ENCODE data around the gene AKAP13. TPM values are rescaled to one million over a fixed set of nuclear protein-coding genes. Genes with fewer than 3 reads are reported as not detected.

AKAP13 gene
- total RNA-seq, 2 experiments from 2014 or later = 104 to 106 TPM

DNA sequence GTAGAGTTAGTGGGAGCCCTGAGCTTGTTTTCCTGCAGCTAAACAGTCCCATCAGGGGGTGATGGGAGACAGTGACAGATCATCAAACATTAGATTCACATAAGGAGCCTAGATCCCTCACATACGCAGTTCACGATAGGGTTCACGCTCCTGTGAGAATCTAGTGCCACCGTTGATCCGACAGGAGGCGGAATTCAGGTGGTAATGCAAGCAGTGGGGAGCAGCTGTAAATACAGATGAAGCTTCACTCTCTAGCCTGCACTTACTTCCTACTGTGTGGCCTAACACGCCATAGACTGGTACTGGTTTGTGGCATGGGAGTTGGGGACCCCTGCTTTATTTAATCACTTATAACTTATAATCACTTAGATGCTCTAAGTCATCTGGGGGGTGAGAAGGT, 179.1 kb downstream of the AKAP13 start:
- ChIA-PET CTCF (interaction anchor here (1.3 to 2.3 kb wide), 3 partner anchors 17 to 24 kb away, joined by 3 to 5 read pairs (median 3); no protein-coding TSS in a partner anchor), POLR2A (interaction anchor here (0.6 to 2.1 kb wide), 2 partner anchors 23 to 228 kb away, joined by 4 to 19 read pairs; no protein-coding TSS in a partner anchor)

- ChIA-PET CTCF (interaction anchor here (0.7 kb wide), 1 partner anchor 162 kb away, joined by 4 read pairs; no protein-coding TSS in a partner anchor), POLR2A (no interaction called here)
Observed at GRCh38 chr15:85562824-85563223, 182.4 kb downstream of the AKAP13 start.

- ChIA-PET CTCF (no interaction called here), POLR2A (no interaction called here)
Observed at GRCh38 chr15:85563328-85563727, 182.9 kb downstream of the AKAP13 start.

DNA sequence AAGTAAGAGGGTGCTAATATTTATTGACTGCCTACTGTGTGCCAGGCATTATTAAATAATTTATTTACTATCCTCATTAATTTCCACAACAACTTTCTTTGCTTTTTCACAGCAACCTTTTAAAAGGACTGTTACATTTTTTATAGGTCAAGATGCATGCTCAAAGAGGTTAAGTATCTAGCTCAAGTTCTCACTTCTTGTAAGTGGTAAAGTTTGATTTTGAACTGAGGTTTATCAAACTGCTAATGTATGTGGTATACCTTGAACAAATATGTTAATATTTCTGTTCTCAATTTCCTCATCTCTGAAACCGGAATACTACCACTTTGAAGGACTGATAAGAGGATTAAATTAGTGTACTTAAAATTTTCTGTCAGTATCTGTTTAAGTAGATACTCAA, 183.3 kb downstream of the AKAP13 start:
- ChIA-PET POLR2A (no interaction called here), CTCF (no interaction called here)

DNA sequence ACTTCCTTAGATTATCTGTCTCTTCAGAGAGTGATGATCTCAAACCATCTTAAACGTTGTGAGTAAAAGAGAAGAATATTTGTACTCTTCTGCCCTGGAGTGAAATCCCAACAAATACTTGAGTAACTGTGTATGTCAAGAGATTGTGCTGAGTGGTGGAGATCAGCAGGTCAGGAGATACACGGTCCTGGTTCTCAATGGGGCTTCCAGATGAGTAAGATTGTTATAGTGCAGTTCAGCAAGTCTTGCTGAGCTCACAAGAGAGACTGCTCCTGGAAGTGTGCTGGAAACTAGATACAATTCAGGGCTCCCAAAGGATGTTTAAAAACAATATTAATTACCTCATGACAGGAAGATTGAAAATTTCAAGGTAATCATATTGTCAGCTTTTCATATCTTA, 184.3 kb downstream of the AKAP13 start:
- ChIA-PET POLR2A (no interaction called here), CTCF (no interaction called here)

DNA sequence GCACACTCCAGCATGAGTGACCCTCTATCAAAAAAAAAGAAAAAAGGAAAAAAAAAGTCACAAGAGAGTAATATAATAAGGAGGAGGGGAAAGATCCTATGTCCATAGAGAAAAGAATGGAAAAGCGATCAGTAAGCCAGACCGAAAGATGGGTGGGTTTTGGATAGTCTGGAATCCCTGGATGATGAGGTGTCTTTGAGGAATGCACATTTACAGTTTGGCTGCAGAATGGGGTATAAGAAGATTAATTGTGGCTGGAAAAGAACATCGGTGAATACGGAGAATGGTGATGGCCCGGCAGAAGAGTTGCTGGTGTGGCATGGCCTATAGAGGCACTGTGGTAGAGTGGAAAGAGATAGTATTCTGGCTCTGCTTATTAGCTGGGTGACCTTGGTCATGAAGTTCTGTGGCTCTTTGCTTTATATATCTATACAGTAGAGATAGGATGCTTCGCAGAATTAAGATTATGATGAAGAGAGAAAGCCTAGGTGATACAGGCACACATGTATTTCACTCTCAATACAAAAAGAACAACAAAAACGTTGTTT, 187.9 kb downstream of the AKAP13 start:
- CTCF ChIA-PET = interaction anchor here (0.7 to 1.3 kb wide), 2 partner anchors 25 to 61 kb away, joined by 3 read pairs; no protein-coding TSS in a partner anchor
- POLR2A ChIA-PET = interaction anchor here (0.6 kb wide), 1 partner anchor 119 kb away, joined by 4 read pairs; no protein-coding TSS in a partner anchor

- POLR2A ChIA-PET = interaction anchor here (0.6 kb wide), 1 partner anchor 9 kb away, joined by 4 read pairs; no protein-coding TSS in a partner anchor
- CTCF ChIA-PET = no interaction called here
Observed at GRCh38 chr15:85570336-85570735, 189.9 kb downstream of the AKAP13 start.

DNA sequence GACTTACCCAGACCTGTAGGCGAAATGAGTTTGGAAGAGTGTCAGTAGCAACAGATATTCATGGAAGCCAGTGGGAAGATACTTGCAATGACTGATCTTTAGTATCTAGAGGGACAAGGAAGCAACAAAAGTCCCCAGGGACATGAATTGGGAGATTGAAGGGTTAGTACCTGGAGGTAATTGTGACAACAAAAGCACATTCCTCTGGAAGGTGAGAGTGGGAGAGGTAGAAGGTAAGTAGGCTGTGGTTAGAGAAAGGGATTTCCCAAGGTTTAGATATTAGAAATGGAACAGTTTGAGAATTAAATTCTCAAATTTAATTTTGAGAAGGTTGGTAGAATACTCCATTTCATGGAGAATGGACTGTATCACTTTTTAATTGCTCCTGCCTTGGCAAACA, 191.4 kb downstream of the AKAP13 start:
- POLR2A ChIA-PET = no interaction called here
- CTCF ChIA-PET = no interaction called here

DNA sequence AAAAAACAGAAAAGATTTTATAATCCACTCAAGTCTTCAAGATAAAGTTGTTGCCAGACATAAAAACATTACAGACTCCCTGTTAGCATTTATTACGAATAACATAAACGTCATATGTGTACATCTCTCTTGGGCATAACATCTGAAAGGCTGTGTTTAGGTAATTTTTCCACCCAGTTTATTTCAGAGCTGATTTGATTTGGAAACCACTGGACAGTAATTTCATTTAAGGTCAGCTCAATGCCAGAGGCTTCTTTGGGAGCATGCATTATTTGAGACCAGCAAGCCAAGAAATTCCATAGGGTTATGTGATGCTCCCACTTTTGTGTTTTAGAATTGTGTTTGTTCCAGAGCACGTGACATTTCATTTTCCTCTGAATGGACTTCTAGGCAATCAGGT, 196.0 kb downstream of the AKAP13 start:
- ChIA-PET POLR2A (no interaction called here), CTCF (interaction anchor here (0.7 to 2.0 kb wide), 4 partner anchors 17 to 56 kb away, joined by 3 to 5 read pairs (median 4); no protein-coding TSS in a partner anchor)

DNA sequence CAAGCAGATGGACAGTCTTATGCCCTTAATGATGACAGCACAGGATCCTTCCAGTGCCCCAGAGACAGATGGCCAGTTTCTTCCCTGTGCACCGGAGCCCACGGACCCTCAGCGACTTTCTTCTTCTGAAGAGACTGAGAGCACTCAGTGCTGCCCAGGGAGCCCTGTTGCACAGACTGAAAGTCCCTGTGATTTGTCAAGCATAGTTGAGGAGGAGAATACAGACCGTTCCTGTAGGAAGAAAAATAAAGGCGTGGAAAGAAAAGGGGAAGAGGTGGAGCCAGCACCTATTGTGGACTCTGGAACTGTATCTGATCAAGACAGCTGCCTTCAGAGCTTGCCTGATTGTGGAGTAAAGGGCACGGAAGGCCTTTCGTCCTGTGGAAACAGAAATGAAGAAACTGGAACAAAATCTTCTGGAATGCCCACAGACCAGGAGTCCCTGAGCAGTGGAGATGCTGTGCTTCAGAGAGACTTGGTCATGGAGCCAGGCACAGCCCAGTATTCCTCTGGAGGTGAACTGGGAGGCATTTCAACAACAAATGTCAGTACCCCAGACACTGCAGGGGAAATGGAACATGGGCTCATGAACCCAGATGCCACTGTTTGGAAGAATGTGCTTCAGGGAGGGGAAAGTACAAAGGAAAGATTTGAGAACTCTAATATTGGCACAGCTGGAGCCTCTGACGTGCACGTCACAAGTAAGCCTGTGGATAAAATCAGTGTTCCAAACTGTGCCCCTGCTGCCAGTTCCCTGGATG, 198.7 kb downstream of the AKAP13 start:
- CTCF ChIA-PET = no interaction called here

GRCh38 chr15:85579957-85580694, 199.7 kb downstream of the AKAP13 start:
- ChIA-PET POLR2A (interaction anchor here (0.6 kb wide), 1 partner anchor 599 kb away, joined by 3 read pairs; no protein-coding TSS in a partner anchor), CTCF (no interaction called here)

More for the DNA sequence above, 198.7 kb downstream of the AKAP13 start:
- POLR2A ChIA-PET = no interaction called here

DNA sequence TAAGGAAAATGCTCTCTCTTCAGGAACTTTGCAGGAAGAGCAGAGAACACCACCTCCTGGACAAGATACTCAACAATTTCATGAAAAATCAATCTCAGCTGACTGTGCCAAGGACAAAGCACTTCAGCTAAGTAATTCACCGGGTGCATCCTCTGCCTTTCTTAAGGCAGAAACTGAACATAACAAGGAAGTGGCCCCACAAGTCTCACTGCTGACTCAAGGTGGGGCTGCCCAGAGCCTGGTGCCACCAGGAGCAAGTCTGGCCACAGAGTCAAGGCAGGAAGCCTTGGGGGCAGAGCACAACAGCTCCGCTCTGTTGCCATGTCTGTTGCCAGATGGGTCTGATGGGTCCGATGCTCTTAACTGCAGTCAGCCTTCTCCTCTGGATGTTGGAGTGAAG, 200.5 kb downstream of the AKAP13 start:
- CTCF ChIA-PET = no interaction called here
- POLR2A ChIA-PET = interaction anchor here (0.5 to 0.6 kb wide), 2 partner anchors 268 to 600 kb away, joined by 3 to 4 read pairs; no protein-coding TSS in a partner anchor

- POLR2A ChIA-PET = interaction anchor here (0.5 to 2.1 kb wide), 5 partner anchors 44 to 268 kb away, joined by 3 to 7 read pairs (median 4); no protein-coding TSS in a partner anchor
- CTCF ChIA-PET = interaction anchor here (0.7 to 1.7 kb wide), 3 partner anchors 128 to 168 kb away, joined by 3 read pairs; no protein-coding TSS in a partner anchor
Observed at GRCh38 chr15:85581495-85581894, 201.1 kb downstream of the AKAP13 start.

- CTCF ChIA-PET = interaction anchor here (0.7 to 1.7 kb wide), 7 partner anchors 15 to 169 kb away, joined by 3 read pairs; no protein-coding TSS in a partner anchor
- POLR2A ChIA-PET = interaction anchor here (0.6 to 2.1 kb wide), 9 partner anchors 23 to 251 kb away, joined by 3 to 19 read pairs (median 4); no protein-coding TSS in a partner anchor
Observed at GRCh38 chr15:85582131-85583079, 202.0 kb downstream of the AKAP13 start.

DNA sequence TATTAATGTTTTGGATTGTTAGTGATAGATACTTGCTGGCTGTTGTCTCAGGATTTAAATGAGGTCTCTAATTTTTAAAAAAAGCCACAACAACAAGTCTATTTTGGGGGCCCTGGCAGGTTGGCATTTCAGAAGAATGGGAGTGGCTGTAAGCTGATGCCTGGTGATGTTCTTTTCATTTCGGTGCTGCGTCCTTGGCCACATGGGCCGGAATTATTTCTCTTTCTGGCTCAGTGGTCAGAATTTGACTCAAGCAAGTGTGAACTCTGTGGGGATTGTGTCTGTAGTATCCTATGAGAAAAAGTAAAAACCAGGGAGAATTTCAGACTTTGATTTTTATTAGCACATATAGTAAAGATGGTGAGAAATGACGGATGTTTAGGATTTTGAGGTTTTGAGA, 203.0 kb downstream of the AKAP13 start:
- ChIA-PET POLR2A (interaction anchor here (0.7 to 2.1 kb wide), 3 partner anchors 40 to 126 kb away, joined by 4 to 7 read pairs (median 7); no protein-coding TSS in a partner anchor), CTCF (interaction anchor here (0.7 to 1.6 kb wide), 5 partner anchors 14 to 126 kb away, joined by 3 read pairs; no protein-coding TSS in a partner anchor)

DNA sequence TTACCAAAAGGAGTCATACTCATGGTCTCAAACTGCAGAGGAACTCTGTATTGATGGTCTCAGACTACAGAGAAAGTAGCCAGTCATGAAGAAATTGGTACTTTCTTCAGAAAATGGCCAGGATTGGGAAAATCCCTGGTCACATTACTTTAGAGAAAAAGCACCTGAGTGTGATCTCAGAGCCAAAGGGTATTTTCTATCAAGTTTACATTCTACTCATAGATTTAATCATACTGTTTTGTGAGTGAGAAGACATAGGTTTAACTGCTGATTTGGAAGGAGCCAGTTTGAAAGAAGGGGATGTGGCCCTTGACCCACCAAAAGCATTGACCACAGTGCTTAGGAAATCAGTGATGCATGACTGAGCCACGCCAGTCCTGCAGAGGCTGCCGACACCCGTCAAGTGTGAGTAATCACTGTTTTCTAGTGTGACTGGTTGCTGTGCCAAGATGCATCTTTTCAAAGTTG, 203.6 kb downstream of the AKAP13 start:
- POLR2A ChIA-PET = no interaction called here
- CTCF ChIA-PET = no interaction called here

GRCh38 chr15:85584872-85585271, 204.5 kb downstream of the AKAP13 start:
- ChIA-PET POLR2A (interaction anchor here (0.6 to 1.0 kb wide), 2 partner anchors 20 to 120 kb away, joined by 3 read pairs; no protein-coding TSS in a partner anchor), CTCF (interaction anchor here (1.2 kb wide), 1 partner anchor 62 kb away, joined by 4 read pairs; no protein-coding TSS in a partner anchor)

GRCh38 chr15:85586196-85586595, 205.8 kb downstream of the AKAP13 start:
- ChIA-PET POLR2A (interaction anchor here (1.0 kb wide), 1 partner anchor 140 kb away, joined by 5 read pairs; no protein-coding TSS in a partner anchor), CTCF (interaction anchor here (0.7 to 1.5 kb wide), 4 partner anchors 27 to 180 kb away, joined by 3 to 4 read pairs (median 3); no protein-coding TSS in a partner anchor)

Data from activated CD8-positive, alpha-beta memory T cell treated with anti-CD3 and anti-CD28 coated beads for 36 hours (primary cell).